ENCODE data around the gene CDHR2.

The CDHR2 gene

GRCh38 chr5:176625966-176626875, 77.1 kb downstream of the CDHR2 start:
- DNase-seq, result no peak

- no peak for DNase-seq
Observed at GRCh38 chr5:176626876-176627236, 77.7 kb downstream of the CDHR2 start.

GRCh38 chr5:176627582-176627981, 78.4 kb downstream of the CDHR2 start:
- DNase-seq, result no peak

- no peak for DNase-seq
Observed at GRCh38 chr5:176628406-176629228, 79.5 kb downstream of the CDHR2 start.

GRCh38 chr5:176629317-176629852, 80.2 kb downstream of the CDHR2 start:
- no peak for DNase-seq

- DNase-seq, result peak; percentile 33
Observed at GRCh38 chr5:176629853-176630680, 80.9 kb downstream of the CDHR2 start, which contains the start of the genes EIF4E1B and SNCB. Gene EIF4E1B (plus strand): TSS chr5:176630675. CDS start chr5:176642788, 12,113 bp downstream. Gene SNCB (minus strand): TSS chr5:176630534. CDS start chr5:176629654, 880 bp downstream.

GRCh38 chr5:176630681-176631222, 81.6 kb downstream of the CDHR2 start:
- no peak for DNase-seq

GRCh38 chr5:176631383-176632200, 82.5 kb downstream of the CDHR2 start:
- DNase-seq, result no peak

GRCh38 chr5:176632745-176633144, 83.6 kb downstream of the CDHR2 start:
- DNase-seq, result no peak

- no peak for DNase-seq
Observed at GRCh38 chr5:176633598-176633997, 84.5 kb downstream of the CDHR2 start.

GRCh38 chr5:176636426-176636825, 87.3 kb downstream of the CDHR2 start:
- no peak for DNase-seq

GRCh38 chr5:176637556-176637955, 88.4 kb downstream of the CDHR2 start:
- no peak for DNase-seq

- no peak for DNase-seq
Observed at GRCh38 chr5:176638437-176638836, 89.3 kb downstream of the CDHR2 start.

GRCh38 chr5:176639208-176639607, 90.1 kb downstream of the CDHR2 start:
- no peak for DNase-seq

GRCh38 chr5:176639981-176640380, 90.8 kb downstream of the CDHR2 start:
- no peak for DNase-seq

GRCh38 chr5:176640616-176641015, 91.5 kb downstream of the CDHR2 start:
- DNase-seq, result no peak

GRCh38 chr5:176642675-176643490, 93.7 kb downstream of the CDHR2 start:
- DNase-seq, result no peak

GRCh38 chr5:176643491-176644219, 94.5 kb downstream of the CDHR2 start:
- no peak for DNase-seq

- DNase-seq, result no peak
Observed at GRCh38 chr5:176644294-176644693, 95.2 kb downstream of the CDHR2 start.

All from activated CD4-positive, CD25-positive, alpha-beta regulatory T cell treated with anti-CD3 and anti-CD28 coated beads, Interleukin-2, amount 50 U/mL, for 72 hours (primary cell).